Neutrophil (primary cell): Measurements from ENCODE around the gene GEMIN4.
"Not testable (repeated sequence)": the region's sequence is repeated elsewhere in the genome, so short reads cannot be mapped to it uniquely, and the experiment has no call there.

Experiments used
- H3K27ac ChIP-seq: fragments of 200-600 bp; sonication (generic); 2 replicates; pipeline ENCODE4 v1.5.1; 2016; ENCODE audit warnings: mild to moderate bottlenecking, moderate library complexity
- H3K27me3 ChIP-seq: fragments of 200-600 bp; sonication (generic); 2 replicates; pipeline ENCODE4 v1.6.0; 2016; ENCODE audit warnings: mild to moderate bottlenecking
- H3K36me3 ChIP-seq: fragments of 200-600 bp; sonication (generic); 2 replicates; pipeline ENCODE4 v1.5.1; 2017
- H3K4me1 ChIP-seq, 2 experiments: fragments of 200-600 bp in 1 of 2; sonication (generic) in 1 of 2; 1 replicate in 1 of 2; 2 replicates in 1 of 2; pipeline versions ENCODE4 v1.5.1 to v1.6.1; 2013 to 2016; ENCODE audit warnings: low read depth in 1 of 2, low read length in 1 of 2, mild to moderate bottlenecking in 1 of 2, moderate library complexity in 1 of 2; ENCODE audit not compliant: control insufficient read depth in 1 of 2, insufficient read depth in 1 of 2
- H3K4me3 ChIP-seq, 2 experiments: fragments of 200-600 bp in 1 of 2; sonication (generic) in 1 of 2; 1 replicate in 1 of 2; 2 replicates in 1 of 2; pipeline ENCODE4 v1.5.1; 2013 to 2016; ENCODE audit warnings: low read depth in 1 of 2, low read length in 1 of 2, mild to moderate bottlenecking in 1 of 2, moderate library complexity in 1 of 2
- H3K9me3 ChIP-seq: fragments of 200-600 bp; sonication (generic); 2 replicates; pipeline ENCODE4 v1.5.1; 2016
- TF ChIP-seq, protein P1 (sequence below): fragments of 200-600 bp; sonication (generic); IDR thresholded peaks from 2 replicates; pipeline ENCODE4 v1.5.1; 2016; ENCODE audit warnings: antibody characterized with exemption

The GEMIN4 gene

DNA sequence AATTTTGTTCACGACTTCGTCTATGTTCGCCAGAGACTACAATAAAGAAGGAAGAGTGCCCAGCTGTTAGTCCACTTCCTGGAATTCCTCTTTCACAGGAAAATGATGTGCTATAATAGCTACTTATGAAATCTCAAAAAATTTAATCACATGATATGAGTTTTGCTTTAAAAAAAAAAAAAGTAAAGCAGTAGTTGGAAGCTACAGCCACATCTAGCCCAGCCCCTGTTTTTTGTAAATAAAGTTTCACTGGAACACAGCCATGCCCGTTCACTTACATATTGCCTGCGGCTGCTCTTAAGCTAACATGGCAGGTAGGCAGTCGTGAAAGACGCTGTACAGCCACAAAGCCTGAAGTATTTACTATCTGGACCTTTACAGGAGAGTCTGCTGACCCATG is 52.7 kb downstream of the GEMIN4 start:
- Histone ChIP-seq H3K27me3 (no peaks in the 10 kb centered on the region), H3K36me3 (peaks cover 38% of the 10 kb centered on the region), H3K27ac (peak overlapping the region; percentile 14), H3K9me3 (no peaks in the 10 kb centered on the region), H3K4me1 (no peaks in the 10 kb centered on the region), H3K4me3 (no peak overlapping the region)
- TF ChIP-seq, protein P1, sequence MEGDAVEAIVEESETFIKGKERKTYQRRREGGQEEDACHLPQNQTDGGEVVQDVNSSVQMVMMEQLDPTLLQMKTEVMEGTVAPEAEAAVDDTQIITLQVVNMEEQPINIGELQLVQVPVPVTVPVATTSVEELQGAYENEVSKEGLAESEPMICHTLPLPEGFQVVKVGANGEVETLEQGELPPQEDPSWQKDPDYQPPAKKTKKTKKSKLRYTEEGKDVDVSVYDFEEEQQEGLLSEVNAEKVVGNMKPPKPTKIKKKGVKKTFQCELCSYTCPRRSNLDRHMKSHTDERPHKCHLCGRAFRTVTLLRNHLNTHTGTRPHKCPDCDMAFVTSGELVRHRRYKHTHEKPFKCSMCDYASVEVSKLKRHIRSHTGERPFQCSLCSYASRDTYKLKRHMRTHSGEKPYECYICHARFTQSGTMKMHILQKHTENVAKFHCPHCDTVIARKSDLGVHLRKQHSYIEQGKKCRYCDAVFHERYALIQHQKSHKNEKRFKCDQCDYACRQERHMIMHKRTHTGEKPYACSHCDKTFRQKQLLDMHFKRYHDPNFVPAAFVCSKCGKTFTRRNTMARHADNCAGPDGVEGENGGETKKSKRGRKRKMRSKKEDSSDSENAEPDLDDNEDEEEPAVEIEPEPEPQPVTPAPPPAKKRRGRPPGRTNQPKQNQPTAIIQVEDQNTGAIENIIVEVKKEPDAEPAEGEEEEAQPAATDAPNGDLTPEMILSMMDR, result no peak

DNA sequence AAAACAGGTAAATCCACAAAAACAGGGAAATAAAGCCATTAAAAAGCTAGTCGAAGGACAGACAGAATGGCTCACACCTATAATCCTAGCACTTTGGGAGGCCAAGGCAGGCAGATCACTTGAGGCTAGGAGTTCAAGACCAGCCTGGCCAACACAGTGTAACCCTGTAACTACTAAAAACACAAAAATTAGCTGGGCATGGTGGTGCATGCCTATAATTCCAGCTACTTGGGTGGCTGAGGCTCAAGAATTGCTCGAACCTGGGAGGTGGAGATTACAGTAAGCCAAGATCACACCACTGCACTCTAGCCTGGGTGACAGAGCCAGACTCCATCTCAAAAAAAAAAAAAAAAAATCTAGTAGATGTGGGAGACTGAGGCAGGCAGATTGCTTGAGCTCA is 54.0 kb downstream of the GEMIN4 start:
- H3K4me1 ChIP-seq, H3K27ac ChIP-seq, H3K27me3 ChIP-seq, H3K9me3 ChIP-seq, H3K4me3 ChIP-seq: not testable (repeated sequence)
- peaks cover 50% of the 10 kb centered on the region for H3K36me3 ChIP-seq

DNA sequence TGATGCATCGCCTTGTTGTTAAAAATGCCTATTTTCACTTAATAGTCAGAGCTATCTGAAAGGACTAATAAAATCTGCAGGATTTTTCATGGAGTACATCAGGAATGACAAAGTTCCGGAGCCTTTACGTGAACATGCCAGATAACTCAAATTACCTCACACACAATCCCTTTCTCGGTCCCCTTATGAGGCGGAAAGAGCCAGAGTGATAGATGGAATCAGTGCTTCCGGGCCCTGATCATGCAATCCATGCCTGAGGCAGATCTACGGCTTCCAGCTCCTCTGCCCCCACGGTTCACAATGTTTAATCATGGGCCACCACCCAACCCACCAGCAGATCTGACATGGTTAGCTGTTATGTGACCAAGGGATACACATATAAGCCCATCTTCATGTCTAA is 54.4 kb downstream of the GEMIN4 start:
- H3K36me3 ChIP-seq, result peaks cover 54% of the 10 kb centered on the region

DNA sequence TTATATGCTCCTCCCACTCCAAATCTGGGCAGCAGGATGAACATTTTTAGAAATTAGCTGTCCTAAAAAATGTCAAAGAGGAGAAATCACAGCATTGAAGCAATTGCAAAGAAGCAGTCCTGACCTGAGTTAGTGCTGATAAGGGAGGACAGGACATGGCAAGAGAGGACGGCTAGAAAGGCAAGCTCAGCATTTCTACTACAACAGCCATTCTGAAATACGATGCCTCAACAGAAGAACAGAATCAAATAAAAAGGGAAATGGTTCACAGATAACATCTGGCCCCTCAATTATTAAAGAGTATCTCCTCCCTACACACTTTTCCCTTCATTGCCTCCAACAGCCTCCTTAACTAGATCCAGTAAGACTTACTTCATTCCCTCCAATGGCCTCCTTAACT is 55.7 kb downstream of the GEMIN4 start:
- peaks cover 59% of the 10 kb centered on the region for H3K36me3 ChIP-seq
- H3K4me1 ChIP-seq, result no peaks in the 10 kb centered on the region
- no peak overlapping the region for H3K27ac ChIP-seq

More for the DNA sequence above, 54.4 kb downstream of the GEMIN4 start:
- H3K27ac ChIP-seq, result no peak overlapping the region
- H3K4me3 ChIP-seq, result no peak overlapping the region
- H3K27me3 ChIP-seq, result no peaks in the 10 kb centered on the region
- no peaks in the 10 kb centered on the region for H3K4me1 ChIP-seq
- no peaks in the 10 kb centered on the region for H3K9me3 ChIP-seq
- TF ChIP-seq, protein P1, result no peak

More for the DNA sequence above, 55.7 kb downstream of the GEMIN4 start:
- Histone ChIP-seq H3K9me3 (no peaks in the 10 kb centered on the region), H3K27me3 (no peaks in the 10 kb centered on the region), H3K4me3 (no peak overlapping the region)
- TF ChIP-seq, protein P1, result no peak
